ENCODE measurements around the gene VAMP2.

Gene VAMP2

DNA sequence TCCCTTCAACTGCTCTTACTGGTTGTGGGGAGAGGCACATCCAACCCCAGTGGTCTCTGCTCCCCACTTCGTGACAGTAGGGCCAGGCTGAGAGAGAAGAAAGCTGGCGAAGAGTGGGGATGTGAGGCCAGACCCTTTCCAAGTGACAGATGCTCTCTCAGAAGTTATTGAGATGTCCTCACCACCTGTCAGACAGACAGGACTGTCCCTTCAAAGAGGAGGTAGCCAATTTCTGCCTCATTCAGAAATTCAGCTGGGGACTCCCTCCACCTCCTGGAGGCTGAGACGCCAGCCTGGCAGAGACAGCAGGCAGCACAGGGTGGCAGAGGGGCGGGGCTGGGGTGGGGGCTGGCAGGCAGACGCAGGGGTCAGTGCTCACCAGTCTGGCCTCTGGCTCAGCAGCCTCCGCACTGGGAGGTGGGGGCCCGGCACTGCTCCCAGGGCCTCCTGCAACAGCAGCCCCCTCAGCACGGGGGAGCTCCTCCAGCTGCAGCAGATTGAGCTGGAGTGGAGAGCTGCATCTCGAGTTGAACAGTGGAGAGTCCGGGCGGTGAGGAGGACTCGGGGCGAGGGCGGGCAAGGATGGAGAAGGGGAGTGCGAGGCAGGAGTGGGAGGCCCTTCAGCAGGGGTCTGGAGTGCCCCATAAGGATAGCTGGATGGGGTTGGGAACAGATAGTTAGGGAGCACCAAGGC lies 19.7 kb downstream of the VAMP2 start:
- H3K4me3 ChIP-seq (ENCODE audit: low read length), result no peak overlapping the region
- H2AFZ ChIP-seq (ENCODE audit: low read depth, low read length), result no peak overlapping the region
- TF ChIP-seq EZH2phosphoT487 (IDR thresholded peaks at IDR 0.05; ENCODE audit: low read depth), result no peak
- TF ChIP-seq, protein P1, sequence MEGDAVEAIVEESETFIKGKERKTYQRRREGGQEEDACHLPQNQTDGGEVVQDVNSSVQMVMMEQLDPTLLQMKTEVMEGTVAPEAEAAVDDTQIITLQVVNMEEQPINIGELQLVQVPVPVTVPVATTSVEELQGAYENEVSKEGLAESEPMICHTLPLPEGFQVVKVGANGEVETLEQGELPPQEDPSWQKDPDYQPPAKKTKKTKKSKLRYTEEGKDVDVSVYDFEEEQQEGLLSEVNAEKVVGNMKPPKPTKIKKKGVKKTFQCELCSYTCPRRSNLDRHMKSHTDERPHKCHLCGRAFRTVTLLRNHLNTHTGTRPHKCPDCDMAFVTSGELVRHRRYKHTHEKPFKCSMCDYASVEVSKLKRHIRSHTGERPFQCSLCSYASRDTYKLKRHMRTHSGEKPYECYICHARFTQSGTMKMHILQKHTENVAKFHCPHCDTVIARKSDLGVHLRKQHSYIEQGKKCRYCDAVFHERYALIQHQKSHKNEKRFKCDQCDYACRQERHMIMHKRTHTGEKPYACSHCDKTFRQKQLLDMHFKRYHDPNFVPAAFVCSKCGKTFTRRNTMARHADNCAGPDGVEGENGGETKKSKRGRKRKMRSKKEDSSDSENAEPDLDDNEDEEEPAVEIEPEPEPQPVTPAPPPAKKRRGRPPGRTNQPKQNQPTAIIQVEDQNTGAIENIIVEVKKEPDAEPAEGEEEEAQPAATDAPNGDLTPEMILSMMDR (IDR thresholded peaks at IDR 0.05; ENCODE audit: low read depth, low read length), result no peak
- no peak overlapping the region for H3K9ac ChIP-seq (ENCODE audit: low read length)
- no peak overlapping the region for H3K4me2 ChIP-seq (ENCODE audit: low read length)
- no peaks in the 10 kb centered on the region for H4K20me1 ChIP-seq (ENCODE audit: insufficient read depth, low read length)
- H3K36me3 ChIP-seq (replicated peaks; ENCODE audit: low read depth, low read length), result no peaks in the 10 kb centered on the region
- no peaks in the 10 kb centered on the region for H3K79me2 ChIP-seq (ENCODE audit: low read length)
- H3K9me3 ChIP-seq (ENCODE audit: insufficient read depth, low read length), result no peaks in the 10 kb centered on the region
- H3K4me1 ChIP-seq (ENCODE audit: low read length), result no peaks in the 10 kb centered on the region
- H3K27ac ChIP-seq (ENCODE audit: low read length), result no peak overlapping the region
- H3K27me3 ChIP-seq (ENCODE audit: low read depth, low read length), result no peaks in the 10 kb centered on the region

DNA sequence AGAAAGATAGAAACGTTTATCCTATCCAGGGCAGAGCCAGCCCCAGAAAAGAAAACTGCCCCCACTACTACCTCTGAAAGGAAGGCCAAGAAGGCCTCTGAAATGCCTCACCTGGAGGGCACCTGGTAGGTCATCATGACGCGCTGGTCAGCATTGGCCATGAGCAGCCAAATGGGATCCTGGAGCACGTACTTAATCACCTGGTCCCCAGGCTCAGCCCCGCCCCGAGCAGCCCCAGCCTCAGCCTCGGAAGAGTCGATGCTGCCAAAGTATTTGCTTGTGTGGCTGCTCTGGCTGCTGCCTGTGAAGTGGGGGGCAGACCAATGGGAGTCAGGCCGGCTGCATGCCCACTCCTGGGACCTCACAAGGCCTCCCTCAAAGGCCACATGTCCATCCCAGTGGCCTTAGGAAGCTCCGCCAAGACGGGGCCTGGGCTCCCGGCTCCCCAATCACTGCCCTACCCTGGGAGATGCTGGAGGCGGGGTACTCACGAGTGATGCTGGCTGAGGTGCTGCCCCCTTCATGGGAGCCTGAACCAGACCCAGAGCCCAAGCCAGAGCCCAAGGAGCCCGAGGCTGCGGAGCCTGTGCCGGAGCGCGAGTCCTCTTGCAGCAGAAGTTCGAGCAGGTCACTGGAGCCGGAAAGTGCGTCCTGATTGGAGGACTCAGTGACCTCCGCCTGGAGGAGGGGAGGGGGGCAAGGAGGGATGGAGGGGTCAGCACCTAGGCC lies 20.4 kb downstream of the VAMP2 start:
- Histone ChIP-seq H3K79me2 (ENCODE audit: low read length) (no peaks in the 10 kb centered on the region), H2AFZ (ENCODE audit: low read depth, low read length) (no peak overlapping the region), H3K27ac (ENCODE audit: low read length) (no peak overlapping the region), H3K4me2 (ENCODE audit: low read length) (no peak overlapping the region), H3K36me3 (replicated peaks; ENCODE audit: low read depth, low read length) (no peaks in the 10 kb centered on the region), H4K20me1 (ENCODE audit: insufficient read depth, low read length) (no peaks in the 10 kb centered on the region), H3K27me3 (ENCODE audit: low read depth, low read length) (no peaks in the 10 kb centered on the region), H3K9me3 (ENCODE audit: insufficient read depth, low read length) (no peaks in the 10 kb centered on the region), H3K4me3 (ENCODE audit: low read length) (no peak overlapping the region), H3K4me1 (ENCODE audit: low read length) (peaks cover 5% of the 10 kb centered on the region; the same call in 1 of the 2 replicates), H3K9ac (ENCODE audit: low read length) (no peak overlapping the region)
- TF ChIP-seq EZH2phosphoT487 (IDR thresholded peaks at IDR 0.05; ENCODE audit: low read depth), result no peak
- TF ChIP-seq, protein P1 (IDR thresholded peaks at IDR 0.05; ENCODE audit: low read depth, low read length), result no peak

GRCh38 chr17:8141741-8142140 lies 21.0 kb downstream of the VAMP2 start:
- H3K79me2 ChIP-seq (ENCODE audit: low read length), result no peaks in the 10 kb centered on the region
- H3K9ac ChIP-seq (ENCODE audit: low read length), result no peak overlapping the region
- H4K20me1 ChIP-seq (ENCODE audit: insufficient read depth, low read length), result no peaks in the 10 kb centered on the region
- no peak for TF ChIP-seq EZH2phosphoT487 (IDR thresholded peaks at IDR 0.05; ENCODE audit: low read depth)
- TF ChIP-seq, protein P1 (IDR thresholded peaks at IDR 0.05; ENCODE audit: low read depth, low read length), result no peak
- H3K9me3 ChIP-seq (ENCODE audit: insufficient read depth, low read length), result no peaks in the 10 kb centered on the region
- H3K27me3 ChIP-seq (ENCODE audit: low read depth, low read length), result no peaks in the 10 kb centered on the region
- H3K4me3 ChIP-seq (ENCODE audit: low read length), result no peak overlapping the region
- no peak overlapping the region for H3K4me2 ChIP-seq (ENCODE audit: low read length)
- H3K27ac ChIP-seq (ENCODE audit: low read length), result no peak overlapping the region
- H3K36me3 ChIP-seq (replicated peaks; ENCODE audit: low read depth, low read length), result no peaks in the 10 kb centered on the region
- no peak overlapping the region for H2AFZ ChIP-seq (ENCODE audit: low read depth, low read length)
- peaks cover 5% of the 10 kb centered on the region; the same call in 1 of the 2 replicates for H3K4me1 ChIP-seq (ENCODE audit: low read length)

DNA sequence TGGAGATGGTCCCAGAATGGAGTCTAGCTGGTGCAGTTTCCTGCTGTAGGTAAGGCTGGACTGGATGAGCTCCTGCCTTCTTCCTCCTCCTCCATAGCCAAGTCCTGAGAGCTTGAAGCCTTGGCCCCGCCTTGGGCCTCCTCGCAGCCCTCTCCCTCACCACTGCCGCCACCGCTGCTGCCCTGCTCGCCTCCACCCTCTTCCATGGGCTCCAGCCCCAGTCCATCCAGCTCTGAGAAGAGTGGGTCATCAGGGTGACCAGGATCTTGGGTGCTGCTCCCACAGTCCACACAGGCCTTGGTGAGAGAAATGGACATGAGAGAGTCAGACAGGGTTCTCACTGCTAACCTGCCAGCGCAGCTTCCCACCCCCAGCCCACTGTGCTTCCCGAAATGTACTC lies 21.7 kb downstream of the VAMP2 start:
- Histone ChIP-seq H4K20me1 (ENCODE audit: insufficient read depth, low read length) (no peaks in the 10 kb centered on the region), H3K4me1 (ENCODE audit: low read length) (peaks cover 5% of the 10 kb centered on the region; the same call in 1 of the 2 replicates), H3K4me3 (ENCODE audit: low read length) (no peak overlapping the region), H3K27me3 (ENCODE audit: low read depth, low read length) (no peaks in the 10 kb centered on the region), H3K36me3 (replicated peaks; ENCODE audit: low read depth, low read length) (no peaks in the 10 kb centered on the region), H3K4me2 (ENCODE audit: low read length) (no peak overlapping the region), H3K79me2 (ENCODE audit: low read length) (no peaks in the 10 kb centered on the region), H3K27ac (ENCODE audit: low read length) (no peak overlapping the region), H2AFZ (ENCODE audit: low read depth, low read length) (no peak overlapping the region), H3K9me3 (ENCODE audit: insufficient read depth, low read length) (no peaks in the 10 kb centered on the region), H3K9ac (ENCODE audit: low read length) (no peak overlapping the region)
- TF ChIP-seq EZH2phosphoT487 (IDR thresholded peaks at IDR 0.05; ENCODE audit: low read depth), result no peak
- TF ChIP-seq, protein P1 (IDR thresholded peaks at IDR 0.05; ENCODE audit: low read depth, low read length), result no peak

Measured in OCI-LY3 (cell line).